Trophoblast cell (in vitro differentiated cells and primary cell): ENCODE results near the gene CRADD.

Experiments
- DNase-seq, 2 donors: peaks; one replicate each; pipeline ENCODE4 v3.0.0-alpha.2; 2016
- H2AFZ ChIP-seq: 2 replicates; pipeline ENCODE4 v1.6.1; 2013; ENCODE audit warnings: low read length, moderate library complexity, mild to moderate bottlenecking; ENCODE audit not compliant: insufficient read depth, poor library complexity
- H2AK5ac ChIP-seq: 2 replicates; pipeline ENCODE4 v1.6.1; 2013; ENCODE audit warnings: mild to moderate bottlenecking, low read length
- H2BK120ac ChIP-seq: 2 replicates; pipeline ENCODE4 v1.6.1; 2013; ENCODE audit warnings: low read length, mild to moderate bottlenecking, moderate library complexity; ENCODE audit not compliant: insufficient read depth, poor library complexity
- H2BK12ac ChIP-seq: 2 replicates; pipeline ENCODE4 v1.6.1; 2013; ENCODE audit warnings: mild to moderate bottlenecking, low read length, moderate library complexity
- H2BK5ac ChIP-seq: 2 replicates; pipeline ENCODE4 v1.6.1; 2013; ENCODE audit warnings: low read length, low read depth, moderate library complexity, mild to moderate bottlenecking; ENCODE audit not compliant: poor library complexity
- H3K14ac ChIP-seq: 2 replicates; pipeline ENCODE4 v1.6.1; 2013; ENCODE audit warnings: mild to moderate bottlenecking, low read length
- H3K18ac ChIP-seq: 2 replicates; pipeline ENCODE4 v1.6.1; 2013; ENCODE audit warnings: mild to moderate bottlenecking, low read length
- H3K23ac ChIP-seq: 2 replicates; pipeline ENCODE4 v1.6.1; 2013; ENCODE audit warnings: low read length
- H3K27ac ChIP-seq: 2 replicates; pipeline ENCODE4 v1.5.1; 2013; ENCODE audit warnings: low read depth, mild to moderate bottlenecking, inconsistent platforms, low read length, moderate library complexity
- H3K27me3 ChIP-seq: 2 replicates; pipeline ENCODE4 v1.6.1; 2013; ENCODE audit warnings: inconsistent platforms, mild to moderate bottlenecking, low read length, moderate library complexity; ENCODE audit not compliant: insufficient read depth
- H3K36me3 ChIP-seq, 2 experiments: 1 replicate in 1 of 2; 2 replicates in 1 of 2; pipeline ENCODE4 v1.6.1; 2013; ENCODE audit warnings: low read length in 2 of 2, mild to moderate bottlenecking in 2 of 2, moderate library complexity in 1 of 2; ENCODE audit not compliant: insufficient read depth in 2 of 2, control insufficient read depth in 1 of 2
- H3K4ac ChIP-seq: 2 replicates; pipeline ENCODE4 v1.6.1; 2013; ENCODE audit warnings: low read depth, mild to moderate bottlenecking, low read length, moderate library complexity
- H3K4me1 ChIP-seq, 2 experiments: 1 replicate in 1 of 2; 2 replicates in 1 of 2; pipeline ENCODE4 v1.6.1; 2013; ENCODE audit warnings: low read length in 2 of 2, mild to moderate bottlenecking in 2 of 2, moderate library complexity in 1 of 2; ENCODE audit not compliant: insufficient read depth in 2 of 2, control insufficient read depth in 1 of 2
- H3K4me2 ChIP-seq: 2 replicates; pipeline ENCODE4 v1.6.1; 2013; ENCODE audit warnings: inconsistent platforms, mild to moderate bottlenecking, low read length, moderate library complexity
- H3K4me3 ChIP-seq: 2 replicates; pipeline ENCODE4 v1.5.1; 2013; ENCODE audit warnings: mild to moderate bottlenecking, low read depth, low read length, inconsistent platforms
- H3K79me1 ChIP-seq: one replicate; pipeline ENCODE4 v1.6.1; 2013; ENCODE audit warnings: low read length
- H3K79me2 ChIP-seq: 2 replicates; pipeline ENCODE4 v1.6.1; 2013; ENCODE audit warnings: low read length, mild to moderate bottlenecking; ENCODE audit not compliant: control insufficient read depth, insufficient read depth, poor library complexity
- H3K9ac ChIP-seq: 2 replicates; pipeline ENCODE4 v1.6.1; 2013; ENCODE audit warnings: mild to moderate bottlenecking, low read length
- H3K9me3 ChIP-seq: 2 replicates; pipeline ENCODE4 v1.6.1; 2013; ENCODE audit warnings: low read depth, mild to moderate bottlenecking, control low read depth, inconsistent platforms, low read length; ENCODE audit not compliant: insufficient read depth
- H4K12ac ChIP-seq: 2 replicates; pipeline ENCODE4 v1.6.1; 2013; ENCODE audit warnings: low read depth, mild to moderate bottlenecking, low read length, moderate library complexity
- H4K8ac ChIP-seq: 2 replicates; pipeline ENCODE4 v1.6.1; 2013; ENCODE audit warnings: low read depth, mild to moderate bottlenecking, low read length, moderate library complexity
- H4K91ac ChIP-seq: one replicate; pipeline ENCODE4 v1.6.1; 2013; ENCODE audit warnings: low read depth, mild to moderate bottlenecking, low read length, moderate library complexity
- WGBS: extraction: QIAGEN DNeasy Blood & Tissue Kit; methylation state at CpG from one replicate; pipeline ENCODE4 v1.1.7; 2013; ENCODE audit warnings: missing lambda C conversion rate; ENCODE audit not compliant: insufficient read length, insufficient coverage; ENCODE audit errors: extremely low coverage; 5-methylcytosine and 5-hydroxymethylcytosine counted together

CRADD gene

DNA sequence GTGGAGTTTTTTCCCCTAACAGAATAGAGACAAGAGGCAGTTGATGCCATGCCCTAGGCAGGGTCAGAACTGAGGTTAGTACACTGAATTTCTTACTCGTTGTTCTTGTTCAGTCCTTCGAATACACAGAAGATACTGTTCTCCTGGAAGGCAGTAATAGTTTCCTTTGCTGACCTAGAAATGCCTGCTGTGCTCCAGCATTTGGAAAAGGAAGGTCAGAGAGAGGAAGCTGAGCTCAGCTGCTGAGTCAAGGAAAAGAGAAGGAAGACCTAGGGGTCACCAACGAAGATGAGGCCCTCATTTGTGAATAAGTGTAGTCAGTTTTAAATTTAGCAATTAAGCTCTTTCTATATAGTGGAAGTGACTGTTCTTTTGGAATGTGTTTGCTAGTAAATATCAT lies 100.1 kb downstream of the CRADD start:
- DNase-seq = no peak
- Histone ChIP-seq H2BK5ac (no peak overlapping the region), H3K79me1 (no peaks in the 10 kb centered on the region), H3K4me3 (no peak overlapping the region), H4K12ac (no peak overlapping the region), H4K91ac (no peak overlapping the region), H3K23ac (no peak overlapping the region), H3K14ac (no peak overlapping the region), H2AK5ac (no peak overlapping the region), H3K9me3 (no peaks in the 10 kb centered on the region), H4K8ac (no peak overlapping the region), H3K18ac (peak overlapping the region; percentile 29), H3K36me3 (no peaks in the 10 kb centered on the region), H3K4me2 (no peak overlapping the region), H3K79me2 (no peaks in the 10 kb centered on the region), H3K4me1 (peaks cover 0 to 2% of the 10 kb centered on the region in 2 experiments), H3K27me3 (no peaks in the 10 kb centered on the region), H2BK12ac (no peak overlapping the region), H3K4ac (no peak overlapping the region), H2AFZ (no peak overlapping the region), H3K27ac (no peak overlapping the region), H3K9ac (no peak overlapping the region), H2BK120ac (no peak overlapping the region)
- no CpG with 5 or more reads among the region's 3 CpGs for WGBS

DNA sequence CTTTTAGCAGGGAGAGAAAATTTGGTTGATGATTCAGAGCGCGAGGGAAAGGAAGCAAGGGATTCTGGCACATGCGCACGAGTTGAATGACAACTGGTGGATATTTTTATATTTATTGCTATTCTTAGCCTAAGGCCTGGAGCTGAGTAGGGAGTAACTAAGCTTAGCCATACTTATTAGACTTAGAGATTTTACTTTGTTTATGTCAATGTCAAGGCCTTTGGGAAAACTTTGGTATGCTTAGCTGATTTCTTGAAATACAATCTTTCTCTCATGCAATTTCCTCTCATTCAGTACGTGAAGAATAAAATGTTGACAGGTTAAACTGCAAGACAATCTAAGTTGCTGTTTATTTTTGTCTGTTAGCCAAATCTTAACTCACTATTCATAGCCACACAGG lies 101.1 kb downstream of the CRADD start:
- no peak overlapping the region for H2BK5ac ChIP-seq
- no peaks in the 10 kb centered on the region for H3K9me3 ChIP-seq
- no peak overlapping the region for H3K18ac ChIP-seq
- H2BK120ac ChIP-seq = no peak overlapping the region
- no peak overlapping the region for H4K12ac ChIP-seq
- no peak overlapping the region for H3K9ac ChIP-seq
- no peak overlapping the region for H3K14ac ChIP-seq
- H3K4me1 ChIP-seq = peaks cover 0 to 2% of the 10 kb centered on the region in 2 experiments
- H3K27ac ChIP-seq = no peak overlapping the region
- H4K8ac ChIP-seq = no peak overlapping the region
- WGBS = no CpG with 5 or more reads among the region's 5 CpGs
- H3K79me1 ChIP-seq = no peaks in the 10 kb centered on the region
- H4K91ac ChIP-seq = no peak overlapping the region
- no peak overlapping the region for H3K4ac ChIP-seq
- no peak overlapping the region for H3K4me3 ChIP-seq
- H3K79me2 ChIP-seq = no peaks in the 10 kb centered on the region
- no peak overlapping the region for H2AK5ac ChIP-seq
- no peak overlapping the region for H2AFZ ChIP-seq
- H3K27me3 ChIP-seq = no peaks in the 10 kb centered on the region
- no peaks in the 10 kb centered on the region for H3K36me3 ChIP-seq
- H3K4me2 ChIP-seq = no peak overlapping the region
- DNase-seq = no peak
- H3K23ac ChIP-seq = no peak overlapping the region
- no peak overlapping the region for H2BK12ac ChIP-seq

DNA sequence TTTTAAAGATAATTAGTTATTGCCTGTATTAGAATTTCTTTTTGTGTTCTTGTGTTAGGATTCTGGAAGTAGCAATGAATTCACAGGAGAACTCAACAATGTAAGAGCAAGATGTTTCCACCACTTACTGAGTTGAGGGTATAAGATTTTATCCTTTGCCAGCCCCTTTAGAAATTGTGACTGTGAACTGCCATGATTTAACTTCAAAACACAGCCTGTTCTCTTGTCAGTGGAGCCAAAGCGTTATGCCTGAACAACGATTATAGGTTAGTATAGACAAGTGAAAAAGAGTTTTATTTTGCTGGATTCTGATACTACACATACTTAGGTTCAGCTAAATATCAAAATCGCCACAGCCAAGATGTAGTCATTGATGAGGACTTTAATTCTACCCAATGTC lies 101.6 kb downstream of the CRADD start:
- Histone ChIP-seq H2BK5ac (no peak overlapping the region), H2BK120ac (no peak overlapping the region), H3K36me3 (no peaks in the 10 kb centered on the region), H4K8ac (no peak overlapping the region), H3K4me1 (peaks cover under 1 to 2% of the 10 kb centered on the region in 2 experiments), H3K23ac (no peak overlapping the region), H3K4me3 (no peak overlapping the region), H2AK5ac (no peak overlapping the region), H3K18ac (no peak overlapping the region), H4K12ac (no peak overlapping the region), H3K79me1 (no peaks in the 10 kb centered on the region), H3K4me2 (no peak overlapping the region), H3K4ac (no peak overlapping the region), H3K79me2 (no peaks in the 10 kb centered on the region), H3K27me3 (no peaks in the 10 kb centered on the region), H3K9me3 (no peaks in the 10 kb centered on the region), H4K91ac (no peak overlapping the region), H2AFZ (no peak overlapping the region), H3K14ac (no peak overlapping the region), H2BK12ac (no peak overlapping the region), H3K27ac (no peak overlapping the region), H3K9ac (no peak overlapping the region)
- no peak for DNase-seq
- WGBS = no CpG with 5 or more reads among the region's 3 CpGs

DNA sequence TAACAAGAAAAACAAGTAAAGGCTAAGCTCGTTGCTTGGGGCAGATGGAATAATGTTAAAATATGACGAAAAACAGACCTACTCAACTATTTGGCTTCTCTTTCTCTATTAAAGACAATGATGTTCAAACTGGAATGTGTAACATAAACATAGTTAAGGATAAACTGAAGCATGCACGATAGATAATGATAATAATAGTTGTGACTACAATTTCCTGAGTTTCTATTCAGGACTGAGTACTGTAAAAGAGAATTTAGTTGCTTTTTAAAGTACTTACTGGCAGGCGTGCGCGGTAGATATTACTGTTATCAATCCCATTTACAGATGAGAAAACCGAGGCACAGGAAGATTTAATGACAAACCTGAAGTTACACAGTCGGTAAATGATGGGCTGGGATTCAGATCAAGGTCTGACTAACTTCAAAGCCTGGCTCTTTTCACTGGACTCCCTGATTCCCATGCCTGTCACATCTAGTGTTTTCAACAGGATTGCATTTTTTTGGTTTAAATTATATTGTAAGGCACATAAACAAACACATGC lies 103.0 kb downstream of the CRADD start:
- Histone ChIP-seq H3K23ac (no peak overlapping the region), H2BK120ac (no peak overlapping the region), H3K4me1 (peaks cover 5 to 6% of the 10 kb centered on the region in 2 experiments), H3K9ac (no peak overlapping the region), H3K27me3 (no peaks in the 10 kb centered on the region), H3K27ac (no peak overlapping the region), H2BK5ac (no peak overlapping the region), H3K4me2 (no peak overlapping the region), H2BK12ac (no peak overlapping the region), H3K9me3 (no peaks in the 10 kb centered on the region), H3K79me2 (no peaks in the 10 kb centered on the region), H2AK5ac (no peak overlapping the region), H2AFZ (no peak overlapping the region), H4K12ac (no peak overlapping the region), H4K91ac (no peak overlapping the region), H3K18ac (no peak overlapping the region), H3K79me1 (no peaks in the 10 kb centered on the region), H3K4ac (no peak overlapping the region), H3K14ac (no peak overlapping the region), H4K8ac (no peak overlapping the region), H3K4me3 (no peak overlapping the region), H3K36me3 (no peaks in the 10 kb centered on the region)
- DNase-seq = no peak
- WGBS = no CpG with 5 or more reads among the region's 8 CpGs
